Endothelial cell of hepatic sinusoid (primary cell): ENCODE data around the gene METTL3.
"Not testable (repeated sequence)": the region's sequence is repeated elsewhere in the genome, so short reads cannot be mapped to it uniquely, and the experiment has no call there.

Experiments used
- in situ Hi-C: cut with HindIII; loops from 2 replicates; pipeline ENCODE4 v1.10.0; 2017; ENCODE audit warnings: low sequenced_read_pairs

METTL3 gene

DNA sequence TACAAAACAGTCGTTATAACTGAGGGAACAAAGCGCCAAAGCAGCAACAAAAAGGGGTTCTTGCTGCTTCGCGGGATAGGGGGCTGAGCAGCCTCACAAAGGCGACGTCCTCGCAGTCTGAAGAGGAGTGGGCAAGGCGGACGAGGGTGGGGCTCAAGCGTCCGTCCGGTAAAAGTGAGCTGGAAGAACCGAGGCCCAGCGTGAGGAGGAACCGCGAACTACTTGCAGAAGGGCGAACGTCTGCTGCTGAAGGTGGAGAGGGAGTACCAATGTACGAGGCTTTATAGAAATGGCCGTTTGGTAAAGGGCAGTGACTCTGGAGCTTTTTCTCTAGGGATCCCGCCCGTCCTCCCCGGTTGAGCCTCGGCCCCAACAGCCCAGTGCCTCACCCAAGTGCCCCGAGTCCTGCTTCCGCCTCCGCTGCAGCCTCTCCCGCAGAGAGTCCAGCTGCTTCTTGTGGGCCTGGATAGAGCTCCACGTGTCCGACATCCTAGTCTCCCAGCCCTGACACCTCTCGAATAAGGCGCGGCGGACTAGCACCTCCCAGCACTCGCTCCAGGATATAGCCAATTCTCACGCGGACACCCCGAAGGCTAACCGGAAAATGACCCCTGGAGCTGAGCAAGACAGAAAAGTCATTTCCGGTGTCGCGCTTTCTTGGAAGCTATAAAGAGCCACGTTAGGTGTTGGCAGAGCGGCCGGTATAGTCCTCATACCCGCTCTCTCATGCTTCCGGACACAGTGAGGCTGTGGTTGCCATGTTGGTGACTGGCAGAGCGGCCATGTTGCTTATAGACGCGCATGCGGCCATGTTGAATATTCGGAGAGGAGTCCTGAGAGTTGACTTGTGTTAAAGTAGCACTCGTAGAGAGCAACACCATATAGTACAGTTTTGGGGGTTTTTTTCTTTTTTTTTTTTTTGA, at the start of gene METTL3:
Gene METTL3 (minus strand): TSS at position 606 of the 923 bp plus-strand sequence. CDS start 117 bp downstream, at position 489.
- in situ Hi-C loops, result loop anchor here (5.0 kb wide), 1 partner anchor 46 kb away; no protein-coding TSS in a partner anchor

DNA sequence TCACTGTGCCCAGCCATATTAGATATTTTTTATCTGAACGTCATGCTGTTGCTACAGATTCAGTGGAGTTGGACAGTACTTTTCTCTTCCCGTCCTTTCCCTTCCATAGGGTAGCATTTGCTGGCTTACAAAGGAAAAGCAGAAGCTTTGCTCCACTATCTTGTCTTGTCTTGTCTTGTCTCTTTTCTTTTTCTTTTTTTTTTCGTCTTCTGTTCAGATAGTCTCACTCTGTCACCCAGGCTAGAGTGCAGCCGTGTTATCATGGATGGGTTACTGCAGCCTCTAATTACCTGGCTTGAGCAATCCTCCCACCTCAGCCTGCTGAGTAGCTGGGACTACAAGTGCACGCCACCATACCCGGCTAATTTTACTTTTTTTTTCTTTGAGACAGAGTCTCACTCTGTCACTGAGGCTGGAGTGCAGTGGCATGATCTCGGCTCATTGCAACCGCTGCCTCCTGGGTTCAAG, 47.6 kb upstream of the METTL3 start:
- in situ Hi-C loops, result loop anchor here (5.0 kb wide), 2 partner anchors 46 to 91 kb away; partner anchors contain the start of gene METTL3

DNA sequence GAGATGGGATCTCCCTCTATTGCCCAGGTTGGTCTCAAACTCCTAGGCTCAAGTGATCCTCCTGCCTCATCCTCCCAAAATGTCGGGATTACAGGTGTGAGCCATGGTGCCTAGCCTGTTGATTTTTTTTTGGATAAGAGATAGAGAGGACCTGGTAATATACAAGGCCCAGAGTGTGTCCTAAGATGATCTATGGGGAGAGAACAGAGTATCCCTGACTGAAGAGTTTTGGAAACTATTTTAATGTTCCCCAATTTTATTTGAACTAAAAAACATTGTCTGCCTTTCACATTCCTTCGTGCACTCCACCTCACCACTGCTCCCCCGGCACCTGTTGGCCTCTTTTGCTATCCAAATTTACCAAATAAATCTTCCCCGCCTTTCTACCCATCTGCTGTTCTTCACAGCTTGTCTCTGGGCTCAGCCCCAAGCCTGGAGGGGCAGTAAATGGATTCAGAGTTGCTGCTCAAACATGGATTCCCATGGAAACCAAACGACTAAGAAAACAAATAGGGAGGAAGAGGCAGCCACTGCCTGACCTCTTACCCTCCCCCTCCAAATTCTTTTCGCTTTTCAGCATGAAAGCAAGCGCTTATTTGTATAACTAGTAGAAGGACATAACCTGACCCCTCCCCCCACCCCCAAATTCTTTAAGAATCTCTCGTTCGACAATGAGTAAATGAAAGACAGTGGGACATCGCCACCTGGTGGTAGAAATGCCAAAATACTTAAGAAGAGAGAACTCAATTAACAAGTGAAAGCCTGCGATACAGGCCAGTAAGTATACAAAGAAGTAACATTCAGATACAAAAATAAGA, 46.2 kb upstream of the METTL3 start:
- in situ Hi-C loops, result loop anchor here (5.0 kb wide), 2 partner anchors 45 to 90 kb away; partner anchors contain the start of gene METTL3

DNA sequence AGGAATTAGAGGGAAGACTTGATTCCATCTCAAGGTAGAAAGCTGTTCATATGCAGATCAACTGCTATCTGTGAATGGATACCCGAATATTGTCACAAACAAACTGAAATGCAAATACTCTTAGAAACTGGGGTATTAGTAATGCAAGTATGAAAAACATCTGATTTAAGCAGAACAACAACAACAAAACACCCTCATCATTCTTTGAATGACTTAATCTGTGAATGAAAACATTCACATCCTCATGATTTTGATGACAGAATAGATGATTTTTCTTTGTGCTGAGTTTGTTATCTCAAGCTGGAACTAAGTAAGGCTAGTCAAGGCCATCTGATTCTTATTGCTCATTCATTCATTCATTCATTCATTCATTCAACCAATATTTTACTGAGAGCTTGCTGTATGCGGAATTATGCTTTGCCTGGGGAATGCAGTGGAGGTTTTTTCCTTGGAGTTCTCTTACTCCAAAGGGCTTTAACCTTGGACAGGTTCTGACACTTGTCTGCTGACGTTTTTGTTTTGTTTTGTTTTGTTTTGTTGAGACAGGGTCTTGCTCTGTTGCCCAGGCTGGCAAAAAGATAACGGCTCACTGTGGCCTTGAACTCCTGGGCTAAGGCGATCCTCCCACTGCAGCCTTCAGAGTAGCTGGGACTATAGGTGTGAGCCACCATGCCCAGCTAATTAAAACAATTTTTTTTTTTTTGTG, 45.4 kb upstream of the METTL3 start:
- in situ Hi-C loops, result loop anchor here (5.0 kb wide), 2 partner anchors 44 to 89 kb away; partner anchors contain the start of gene METTL3

DNA sequence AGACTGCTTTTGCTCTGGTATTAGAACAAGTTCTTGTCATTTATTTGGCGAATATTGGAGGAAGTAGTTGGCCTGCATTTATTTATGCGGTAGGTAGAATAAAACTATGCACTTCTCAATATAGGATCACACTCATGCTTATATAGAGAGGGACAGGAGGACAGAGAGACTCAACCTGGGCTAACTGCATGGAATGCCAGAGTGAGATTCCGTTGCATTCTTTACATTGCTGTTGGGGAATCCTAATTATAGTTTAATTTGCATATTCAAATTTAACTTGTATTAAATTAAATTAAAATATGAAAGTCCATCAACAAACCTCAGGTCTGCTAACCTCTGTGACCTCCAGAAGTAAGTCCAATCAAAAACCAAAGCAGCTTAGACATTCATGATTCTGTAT, 42.1 kb upstream of the METTL3 start:
- in situ Hi-C loops, result no loop called here

DNA sequence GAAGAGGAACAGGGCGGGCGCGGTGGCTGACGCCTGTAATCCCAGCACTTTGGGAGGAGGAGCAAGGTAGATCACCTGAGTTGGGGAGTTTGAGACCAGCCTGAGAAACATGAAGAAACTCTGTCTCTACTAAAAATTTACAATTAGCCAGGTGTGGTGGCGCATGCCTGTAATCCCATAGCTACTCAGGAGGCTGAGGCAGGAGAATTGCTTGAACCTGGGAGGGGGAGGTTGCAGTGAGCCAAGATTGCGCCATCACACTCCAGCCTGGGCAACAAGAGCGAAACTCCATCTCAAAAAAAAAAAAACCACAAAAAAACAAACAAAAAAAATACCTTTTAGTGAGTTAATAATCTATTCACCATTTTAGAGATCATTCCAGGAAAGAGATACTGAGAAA, 33.4 kb upstream of the METTL3 start:
- in situ Hi-C loops, result not testable (repeated sequence)

DNA sequence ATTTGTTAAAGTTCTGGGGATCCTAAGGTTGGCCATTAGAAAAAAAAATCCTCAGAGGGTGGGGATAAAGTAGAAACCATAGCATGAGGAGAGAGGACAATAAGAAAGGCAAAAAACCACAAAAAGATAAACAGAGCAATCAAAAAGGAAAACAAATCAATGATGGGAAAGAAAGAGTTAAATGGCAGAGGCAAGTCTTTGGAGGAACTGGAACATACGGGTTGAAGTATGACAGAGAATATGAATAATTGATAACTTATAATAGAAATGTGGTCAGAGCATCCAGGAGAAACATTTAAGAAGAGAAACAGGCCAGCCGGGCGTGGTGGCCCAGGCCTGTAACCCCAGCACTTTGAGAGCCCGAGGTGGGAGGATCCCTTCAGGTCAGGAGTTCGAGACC, 32.8 kb upstream of the METTL3 start:
- in situ Hi-C loops, result no loop called here

DNA sequence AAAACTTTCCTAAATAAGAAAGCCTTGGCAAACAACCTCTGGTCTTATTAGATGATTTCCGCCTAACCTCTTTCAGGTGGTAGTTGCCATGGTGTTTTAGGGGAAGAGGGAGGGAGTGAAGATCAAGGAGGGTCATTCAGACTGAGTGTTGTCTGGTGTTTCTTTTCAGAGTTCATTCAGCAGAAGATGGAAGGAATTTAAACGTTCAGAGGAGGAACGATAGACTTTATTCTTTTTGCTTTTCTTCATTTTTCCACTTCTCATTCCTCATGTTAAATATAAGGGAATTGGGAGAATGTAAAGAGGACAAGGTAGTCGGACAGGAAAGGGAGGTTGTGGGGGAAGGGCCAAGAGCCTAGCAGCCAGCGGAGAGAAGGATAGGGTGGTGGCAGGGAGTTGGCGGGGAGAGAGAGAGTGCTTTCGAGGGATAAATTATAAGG, 32.4 kb upstream of the METTL3 start:
- in situ Hi-C loops, result no loop called here

DNA sequence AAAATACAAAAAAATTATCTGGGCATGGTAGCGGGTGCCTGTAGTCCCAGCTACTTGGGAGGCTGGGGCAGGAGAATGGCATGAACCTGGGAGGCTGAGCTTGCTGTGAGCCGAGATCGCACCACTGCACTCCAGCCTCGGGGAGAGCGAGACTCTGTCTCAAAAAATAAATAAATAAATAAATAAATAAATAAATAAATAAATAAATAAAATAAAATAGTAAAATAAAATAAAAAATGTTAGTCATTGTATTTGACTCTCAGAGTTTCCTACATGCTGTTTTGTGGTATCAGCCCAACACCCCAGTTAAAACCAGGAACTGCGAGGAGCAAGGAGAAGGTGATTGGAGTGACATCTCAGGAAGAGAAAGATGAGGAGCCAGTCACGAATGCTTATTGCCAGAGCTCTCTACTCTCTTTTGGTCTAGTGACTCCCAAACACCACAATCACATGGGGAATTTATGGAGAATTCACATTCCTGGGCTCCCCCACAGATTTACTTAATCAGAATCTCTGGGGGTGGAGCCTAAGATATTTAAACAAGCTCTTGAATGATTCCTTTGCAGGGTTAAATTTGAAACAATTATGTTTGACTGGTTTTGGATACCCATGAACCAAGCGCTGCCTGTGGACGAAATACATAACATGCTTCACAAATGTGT, 30.4 kb upstream of the METTL3 start:
- in situ Hi-C loops, result no loop called here

DNA sequence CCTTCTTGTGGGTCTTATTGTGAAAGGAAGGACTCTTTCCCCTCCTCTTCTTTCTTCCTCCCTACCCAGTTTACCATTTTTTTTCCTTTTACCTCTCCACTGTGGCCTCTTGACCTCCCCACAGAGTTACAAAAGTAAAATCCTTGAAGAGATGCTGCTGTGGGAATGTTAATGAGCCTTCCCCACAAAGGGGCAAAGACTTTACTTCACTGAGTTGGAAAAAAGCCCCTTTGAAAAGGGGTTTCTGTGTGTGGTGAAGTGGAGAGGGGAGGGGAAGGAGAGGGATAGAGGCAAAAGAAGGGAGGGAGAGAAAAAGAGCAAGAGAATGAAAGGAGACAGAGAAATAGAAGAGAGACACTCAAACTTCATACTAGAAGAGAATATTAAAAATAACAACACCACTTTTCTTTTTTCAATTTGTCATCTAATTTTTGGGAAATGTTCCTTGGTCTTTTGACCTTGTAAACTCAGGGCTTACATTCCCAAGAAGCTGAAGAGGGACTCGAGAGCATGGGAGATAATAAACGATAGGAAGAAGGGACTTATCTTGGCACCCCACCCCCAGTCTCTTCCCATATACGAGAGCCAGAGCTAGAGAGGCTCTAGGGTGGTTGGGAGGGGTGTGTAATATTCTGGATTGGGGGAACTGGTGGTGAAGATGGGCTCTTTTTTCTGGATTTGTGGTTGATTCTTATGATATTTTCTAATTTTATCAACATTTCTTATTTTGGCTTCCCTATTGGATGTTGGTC, 28.2 kb upstream of the METTL3 start:
- in situ Hi-C loops, result no loop called here

DNA sequence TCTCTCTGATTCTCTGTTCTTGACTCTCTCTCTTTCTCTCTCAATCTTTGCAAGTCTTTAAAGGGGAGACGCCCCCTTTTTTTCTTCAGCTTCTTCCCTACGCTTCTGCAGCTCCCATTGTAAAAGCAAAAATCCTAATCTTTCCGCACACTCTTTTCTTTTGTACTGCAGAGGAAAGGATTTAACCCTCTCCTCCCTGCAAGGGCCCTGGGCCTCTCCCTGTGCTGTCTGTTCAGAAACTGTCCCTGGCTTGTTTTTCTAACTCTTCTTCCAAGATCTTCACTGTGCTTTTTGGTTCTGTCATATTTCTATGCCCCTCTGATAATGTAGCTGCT, 25.9 kb upstream of the METTL3 start:
- in situ Hi-C loops, result no loop called here

DNA sequence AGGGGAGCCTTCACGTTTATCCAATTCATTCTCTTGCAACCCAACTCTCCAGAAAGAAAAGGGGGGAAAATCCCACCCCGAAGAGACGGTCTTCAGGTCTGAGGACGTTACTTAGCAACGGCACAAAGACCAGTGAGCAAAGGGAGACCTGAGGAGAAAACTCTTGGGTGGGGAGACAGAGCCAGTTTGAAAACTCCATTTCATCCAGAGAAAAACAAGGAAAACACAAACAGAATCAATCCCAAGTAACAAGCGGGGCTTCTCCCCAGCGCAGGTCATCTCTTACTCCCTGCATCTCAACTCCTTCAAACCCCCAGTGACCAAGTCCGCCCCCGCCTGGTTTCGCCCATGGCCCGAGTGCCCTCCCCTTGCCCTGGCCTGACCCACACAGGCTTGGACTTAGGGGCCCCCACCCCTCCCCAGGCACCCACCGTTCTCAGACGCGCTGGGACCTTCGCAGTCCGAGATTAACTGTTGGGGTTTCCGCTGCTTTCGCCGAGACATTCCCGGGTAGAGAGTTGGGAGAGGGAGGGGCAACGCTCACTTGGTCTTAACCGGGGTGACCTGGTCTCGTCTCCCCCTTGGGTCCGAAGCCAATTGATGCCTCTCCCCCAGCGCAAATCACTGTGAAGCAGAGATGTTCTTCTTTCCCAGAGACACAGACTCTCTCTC, 25.4 kb upstream of the METTL3 start:
- in situ Hi-C loops, result no loop called here

DNA sequence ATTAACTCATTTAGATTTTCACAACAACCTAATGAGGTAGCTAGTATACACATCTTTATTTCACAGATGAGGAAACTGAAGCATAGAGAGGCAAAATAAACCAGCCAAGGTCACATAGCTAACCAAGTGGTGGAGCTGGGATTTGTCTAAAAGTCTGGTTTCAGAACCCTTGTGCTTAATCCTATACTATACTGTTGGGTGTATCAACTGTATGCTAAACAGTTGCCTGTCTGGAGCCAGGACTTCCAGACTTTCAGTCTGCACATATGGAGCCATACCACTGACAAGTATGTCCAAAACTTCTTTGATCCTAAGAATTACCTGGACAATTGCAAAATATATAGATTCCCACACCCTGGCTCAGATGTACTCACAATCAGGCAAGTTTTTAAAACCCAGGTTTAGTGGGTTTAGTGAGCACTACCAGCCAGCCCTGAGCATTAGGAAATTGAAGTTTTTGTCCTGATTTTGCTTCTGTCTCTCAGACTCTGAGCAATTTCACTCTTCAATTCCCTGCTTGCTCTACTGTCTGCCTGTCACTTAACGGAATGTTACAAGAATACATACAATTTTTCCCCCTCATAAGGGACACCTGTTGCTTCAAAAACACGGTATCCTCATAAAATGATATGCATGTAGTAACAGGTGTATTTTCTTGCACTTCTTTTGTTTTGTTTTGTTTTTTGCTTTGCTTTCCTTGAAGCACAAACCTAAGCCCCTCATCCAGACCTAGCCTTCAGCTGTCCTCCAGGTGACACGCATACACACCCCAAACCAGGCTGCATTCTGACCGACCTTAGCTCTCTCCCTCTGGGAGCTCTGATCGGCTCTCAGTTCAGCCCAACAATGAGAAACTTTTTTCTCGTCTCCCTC, 24.6 kb upstream of the METTL3 start:
- in situ Hi-C loops, result no loop called here

DNA sequence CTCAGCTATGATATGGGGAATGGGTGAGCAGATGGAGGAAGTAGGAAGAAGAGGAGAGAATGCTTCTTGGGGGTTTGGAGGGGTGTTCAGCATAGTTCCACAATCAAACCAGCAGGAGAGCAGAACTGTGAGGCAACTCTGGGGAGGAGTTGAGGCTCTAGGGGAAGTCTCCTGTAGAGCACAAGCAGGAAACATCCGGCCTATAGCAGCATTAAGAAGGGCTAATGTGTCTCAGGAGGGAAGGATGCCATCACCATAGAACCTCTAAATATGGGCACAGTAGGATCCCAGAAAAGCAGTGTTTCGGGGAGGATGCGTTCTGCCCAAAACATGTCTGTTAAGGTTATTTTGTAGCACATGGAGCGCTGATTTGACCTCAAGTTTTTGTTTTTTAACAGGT, 23.4 kb upstream of the METTL3 start:
- in situ Hi-C loops, result no loop called here

DNA sequence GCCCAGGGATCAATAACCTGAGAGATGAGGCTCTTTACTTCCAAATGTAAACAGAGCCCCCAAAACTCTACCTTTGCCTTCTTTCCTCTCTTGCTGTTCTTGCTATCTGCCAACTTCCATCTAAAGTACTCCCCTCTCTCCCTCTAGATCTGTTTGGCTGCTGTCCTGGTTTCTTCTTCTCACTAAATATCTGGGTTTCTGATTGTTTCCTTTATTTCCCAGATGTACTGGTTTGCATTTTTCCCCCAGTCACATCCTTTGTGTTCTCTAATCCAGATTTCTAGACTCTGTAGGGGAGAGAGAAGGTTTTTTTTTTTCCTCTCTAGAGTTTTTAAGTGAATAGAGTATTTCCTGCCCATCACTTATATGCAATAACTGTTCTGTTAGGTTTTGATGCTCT, 22.2 kb upstream of the METTL3 start:
- in situ Hi-C loops, result no loop called here

DNA sequence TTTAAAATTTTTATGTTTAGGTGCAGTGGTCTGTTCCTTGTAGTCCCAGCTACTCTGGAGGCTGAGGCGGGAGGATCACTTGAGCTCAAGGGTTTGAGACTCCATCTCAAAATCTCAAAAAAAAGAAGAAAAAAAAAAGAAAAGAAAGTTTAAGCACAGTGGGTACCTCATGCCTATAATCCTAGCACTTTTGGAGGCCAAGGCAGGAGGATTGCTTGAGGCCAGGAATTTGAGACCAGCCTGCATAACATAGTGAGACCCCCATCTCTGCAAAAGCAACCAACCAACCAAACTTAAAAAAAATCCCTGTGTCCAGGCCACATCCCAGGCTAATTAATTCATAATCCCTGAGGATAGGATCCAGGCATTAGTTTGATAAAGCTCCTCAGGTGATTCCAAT, 18.4 kb upstream of the METTL3 start:
- in situ Hi-C loops, result no loop called here

DNA sequence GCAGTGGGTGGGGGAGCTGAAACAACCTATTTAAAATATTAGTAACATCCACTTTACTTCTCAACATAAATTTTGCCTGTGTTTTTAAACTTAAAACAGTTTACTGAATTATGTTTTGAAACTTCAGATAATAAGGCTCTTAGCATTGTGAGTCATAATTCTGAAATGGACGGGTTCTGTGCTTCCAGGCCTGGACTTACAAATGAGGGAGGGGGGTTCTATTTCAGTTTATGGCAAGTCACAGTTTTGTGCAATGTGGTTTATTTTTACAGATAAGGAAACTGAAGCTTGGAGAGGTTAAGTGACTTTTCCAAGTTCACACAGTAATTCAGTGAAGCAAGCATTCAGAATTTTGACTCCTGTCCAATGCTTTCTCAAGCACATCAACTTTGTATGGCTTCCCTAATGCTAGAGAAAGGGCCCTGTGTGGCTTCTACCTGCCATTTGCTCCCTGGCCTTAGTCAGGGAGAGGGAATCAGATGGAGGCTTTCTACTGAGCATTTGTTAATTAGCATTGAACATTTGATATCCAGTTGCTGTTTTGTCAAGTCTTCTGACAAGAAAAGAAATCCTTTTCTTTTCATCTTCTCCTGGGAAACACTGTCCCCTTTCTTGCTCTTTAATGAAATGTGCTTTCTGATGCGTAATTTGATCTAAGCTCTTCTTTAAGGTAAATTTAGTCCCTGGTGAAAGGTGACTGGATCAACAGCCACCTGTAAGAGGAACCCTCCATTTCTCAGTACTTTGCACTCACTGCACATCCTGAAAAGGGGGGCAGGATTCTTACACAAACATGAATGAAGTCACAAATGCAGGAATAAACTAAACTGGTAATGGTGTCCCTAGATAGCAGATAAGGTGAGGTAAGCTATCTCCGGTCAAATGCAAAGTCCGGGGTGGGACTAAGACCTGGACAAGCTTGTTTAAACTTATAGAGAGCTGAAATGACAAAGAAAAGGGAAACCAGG, 17.5 kb upstream of the METTL3 start:
- in situ Hi-C loops, result no loop called here
